GM12891 (cell line): ENCODE results near the gene DTD1.

Source experiments
- DNase-seq: peaks from one replicate; pipeline ENCODE4 v3.0.0; 2011; ENCODE audit warnings: low spot score; ENCODE audit not compliant: insufficient read length
- FAIRE-seq: peaks from 2 replicates; lab custom pipeline; 2011; peaks lifted over from hg19 to GRCh38; lab: Jason Lieb, UNC
- PAX5 ChIP-seq: IDR thresholded peaks from 2 replicates; pipeline ENCODE4 v1.6.1; 2011; ENCODE audit warnings: low read length, moderate library complexity, mild to moderate bottlenecking; ENCODE audit not compliant: insufficient read depth, severe bottlenecking
- POLR2A ChIP-seq: IDR thresholded peaks from 2 replicates; pipeline ENCODE4 v1.6.1; 2011; ENCODE audit warnings: low read depth, low read length, control low read depth
- POLR2AphosphoS5 ChIP-seq: IDR thresholded peaks from 2 replicates; pipeline ENCODE4 v1.6.1; 2011; ENCODE audit warnings: low read depth, low read length, control low read depth
- POU2F2 ChIP-seq: IDR thresholded peaks from 2 replicates; pipeline ENCODE4 v1.6.1; 2011; ENCODE audit warnings: low read depth, mild to moderate bottlenecking, control low read depth, low read length, moderate library complexity
- SPI1 ChIP-seq: IDR thresholded peaks from 2 replicates; pipeline ENCODE4 v1.6.1; 2011; ENCODE audit warnings: low read depth, low read length, control low read depth
- TAF1 ChIP-seq: IDR thresholded peaks from 2 replicates; pipeline ENCODE4 v1.6.1; 2011; ENCODE audit warnings: low read depth, low read length, control low read depth

Gene DTD1

GRCh38 chr20:18794428-18794787, 206.6 kb downstream of the DTD1 start:
- TF ChIP-seq POLR2A (no peak), TAF1 (no peak), POU2F2 (no peak), POLR2AphosphoS5 (no peak)
- DNase-seq: no peak
- no peak for FAIRE-seq

DNA sequence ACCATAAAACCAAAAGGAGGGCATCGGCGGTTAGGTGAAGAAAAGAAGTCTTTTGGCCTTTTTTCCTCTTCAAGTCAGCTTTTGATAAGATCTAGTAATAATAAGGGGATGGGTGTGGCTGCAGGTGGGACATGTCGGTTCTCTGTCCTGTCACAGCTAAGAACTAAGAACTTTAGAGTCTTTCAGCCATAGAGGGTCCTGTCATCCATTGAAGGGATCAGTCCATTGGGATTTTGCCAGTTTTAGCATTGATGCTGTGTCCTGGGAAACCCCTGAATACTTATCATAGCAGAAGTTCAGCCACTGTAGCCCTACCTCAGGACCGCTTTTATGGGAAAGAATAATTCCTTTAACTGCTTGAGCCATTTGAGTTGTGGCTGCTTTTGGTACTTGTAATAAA, 207.5 kb downstream of the DTD1 start:
- FAIRE-seq: no peak

DNA sequence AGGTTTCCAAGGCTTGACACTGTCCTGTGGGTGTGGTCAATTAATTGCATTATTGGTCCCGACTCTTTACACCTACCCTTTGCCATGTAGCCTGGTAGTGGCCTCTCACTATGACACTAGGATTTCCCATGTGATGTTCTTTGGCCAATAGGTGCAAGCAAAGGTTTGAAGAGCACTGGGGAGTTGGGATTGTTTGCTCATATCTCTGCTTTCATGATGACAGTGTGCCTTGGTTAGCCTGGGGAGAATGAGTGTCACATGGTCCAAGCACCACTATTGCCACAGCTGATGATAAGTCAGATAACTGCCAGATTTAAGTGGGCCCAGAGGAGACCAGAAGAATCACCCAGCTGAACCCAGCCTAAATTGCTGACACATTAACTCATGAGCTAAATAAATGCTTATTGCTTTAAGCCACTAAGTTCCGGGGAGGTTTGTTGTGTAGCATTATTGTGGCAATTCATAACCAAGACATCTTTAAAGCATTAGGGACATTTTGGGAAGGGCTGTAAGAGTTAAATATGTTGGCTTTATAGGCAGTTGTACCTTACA, 208.5 kb downstream of the DTD1 start:
- no peak for FAIRE-seq
- TF ChIP-seq POLR2A (no peak), POU2F2 (no peak), POLR2AphosphoS5 (no peak), TAF1 (no peak), SPI1 (no peak), PAX5 (no peak)
- DNase-seq: no peak

More for the DNA sequence above, 207.5 kb downstream of the DTD1 start:
- TF ChIP-seq TAF1 (no peak), POU2F2 (no peak), PAX5 (no peak), POLR2A (no peak), SPI1 (no peak), POLR2AphosphoS5 (no peak)
- no peak for DNase-seq

DNA sequence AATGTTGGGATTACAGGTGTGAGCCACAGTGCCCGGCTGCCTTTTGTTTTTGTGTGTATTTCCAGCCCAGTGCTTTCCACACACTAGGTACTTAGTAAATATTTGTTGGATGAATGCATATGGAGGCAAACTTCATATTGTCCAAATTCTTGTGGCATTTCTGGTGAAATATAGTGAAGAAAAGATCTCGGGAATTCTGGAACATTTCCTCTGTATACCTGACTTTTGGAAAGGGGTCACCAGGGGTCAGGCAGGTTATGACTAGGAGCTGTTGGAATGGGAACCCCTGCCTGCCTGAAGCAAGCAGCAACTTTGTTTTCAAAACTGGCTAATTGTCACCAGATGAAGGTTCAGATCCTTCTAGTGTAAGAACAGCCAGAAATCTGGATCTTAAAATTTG, 213.7 kb downstream of the DTD1 start:
- TF ChIP-seq POLR2A (no peak), TAF1 (no peak), SPI1 (no peak), POU2F2 (no peak), PAX5 (no peak), POLR2AphosphoS5 (no peak)
- FAIRE-seq (no peak), DNase-seq (no peak)

GRCh38 chr20:18802012-18802634, 214.3 kb downstream of the DTD1 start:
- TF ChIP-seq PAX5 (no peak), POLR2AphosphoS5 (no peak), SPI1 (peak; percentile 48; the same call in 1 of the 2 replicates), POLR2A (no peak)
- FAIRE-seq (peak; percentile 77), DNase-seq (no peak)

- FAIRE-seq (no peak), DNase-seq (no peak)
- no peak for TF ChIP-seq TAF1
Measured at GRCh38 chr20:18805881-18806280, 218.0 kb downstream of the DTD1 start.

DNA sequence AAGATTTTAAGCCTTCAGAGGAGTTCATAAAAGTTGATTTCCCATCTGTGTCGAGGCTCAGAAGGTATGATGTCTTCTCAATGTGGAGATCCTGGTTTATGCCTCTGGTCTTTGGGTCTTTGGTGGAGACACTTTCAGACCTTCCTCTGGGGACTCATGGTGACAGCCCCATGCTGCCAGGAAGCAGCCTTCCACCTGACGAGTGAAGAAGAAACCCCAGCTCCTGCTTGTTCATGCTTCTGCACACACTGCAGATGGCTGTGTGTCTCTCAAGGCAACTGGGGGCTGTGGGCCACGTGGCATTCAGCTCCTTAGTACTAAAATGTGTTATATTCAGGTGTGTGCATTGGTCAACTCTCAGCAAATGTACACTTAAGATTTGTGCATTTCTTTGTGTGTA, 220.9 kb downstream of the DTD1 start:
- FAIRE-seq: no peak

GRCh38 chr20:18811186-18811585, 223.3 kb downstream of the DTD1 start:
- no peak for TF ChIP-seq TAF1

More for the DNA sequence above, 220.9 kb downstream of the DTD1 start:
- TF ChIP-seq POLR2AphosphoS5 (no peak), PAX5 (no peak), POLR2A (no peak)
- DNase-seq: no peak

DNA sequence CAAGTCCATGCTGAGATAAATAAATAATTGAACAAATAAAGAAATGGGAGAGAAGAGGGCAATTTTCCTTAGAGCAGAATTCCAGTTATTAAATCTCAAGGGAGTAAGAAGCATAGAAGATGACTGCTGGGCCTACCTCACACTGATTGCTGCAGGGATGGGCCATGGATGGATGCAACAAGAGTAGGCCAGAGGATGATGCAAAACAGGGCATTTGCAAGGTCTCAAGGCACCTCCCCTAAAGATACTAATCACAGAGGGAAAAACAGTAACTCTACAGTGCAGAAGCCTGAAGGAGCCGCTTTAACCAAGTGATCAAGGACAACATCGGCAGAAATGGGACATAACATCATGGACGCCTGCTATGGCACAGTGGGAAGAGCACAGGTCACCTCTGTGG, 224.1 kb downstream of the DTD1 start:
- DNase-seq (no peak), FAIRE-seq (no peak)
- TF ChIP-seq SPI1 (no peak), POLR2A (no peak), TAF1 (no peak), POU2F2 (no peak), POLR2AphosphoS5 (no peak), PAX5 (no peak)

More at GRCh38 chr20:18811186-18811585, 223.3 kb downstream of the DTD1 start:
- no peak for FAIRE-seq
- DNase-seq: no peak

GRCh38 chr20:18813483-18813882, 225.6 kb downstream of the DTD1 start, which contains the start of gene SCP2D1:
SCP2D1 (plus strand) TSS chr20:18813783; CDS start chr20:18813816, 33 bp downstream.
- DNase-seq (no peak), FAIRE-seq (no peak)
- TF ChIP-seq PAX5 (no peak), POLR2A (no peak), POLR2AphosphoS5 (no peak), SPI1 (no peak), POU2F2 (no peak), TAF1 (no peak)
